Tibial artery (tissue), 4 donors: ENCODE data around the gene ARSG.
"Not testable (repeated sequence)": the region's sequence is repeated elsewhere in the genome, so short reads cannot be mapped to it uniquely, and the experiment has no call there.

ENCODE experiments used
- DNase-seq, 2 donors: peaks; one replicate each; pipeline ENCODE4 v3.0.0-alpha.2; 2019
- H3K27ac ChIP-seq, 2 donors: fragments of 200-600 bp; sonication (generic) in 1 of 2; 1 replicate in 1 of 2; 2 replicates in 1 of 2; pipeline ENCODE4 v1.5.1; 2018 to 2019; ENCODE audit warnings: mild to moderate bottlenecking in 1 of 2
- H3K27me3 ChIP-seq, 2 donors: fragments of 200-600 bp; sonication (generic) in 1 of 2; one replicate each; pipeline versions ENCODE4 v1.5.1 to v1.6.0; 2016 to 2019
- H3K36me3 ChIP-seq, 3 donors: fragments of 200-600 bp; sonication (generic) in 2 of 3; one replicate each; pipeline ENCODE4 v1.5.1; 2016 to 2019; ENCODE audit warnings: mild to moderate bottlenecking in 2 of 3
- H3K4me1 ChIP-seq, 4 donors: fragments of 200-600 bp; sonication (generic) in 2 of 4; 1 replicate in 3 of 4; 2 replicates in 1 of 4; pipeline ENCODE4 v1.5.1; 2016 to 2019
- H3K4me3 ChIP-seq, 2 donors: fragments of 200-600 bp; sonication (generic) in 1 of 2; 1 replicate in 1 of 2; 2 replicates in 1 of 2; pipeline ENCODE4 v1.5.1; 2018 to 2019; ENCODE audit warnings: mild to moderate bottlenecking in 2 of 2
- H3K9me3 ChIP-seq, 3 donors: fragments of 200-600 bp; sonication (generic) in 1 of 3; one replicate each; pipeline ENCODE4 v1.5.1; 2016 to 2019
- intact Hi-C: fragments of 100-400 bp; cut with DNase I; formaldehyde crosslinking; loops from one replicate; pipeline ENCODE4 v1.15.0; 2023; ENCODE audit warnings: low total_unique reads
- TF ChIP-seq, protein P1 (sequence below), 2 experiments: fragments of 200-600 bp in 1 of 2; fragments of 450-650 bp in 1 of 2; IDR thresholded peaks; one replicate each; pipeline ENCODE4 v1.5.1; 2017 to 2019; ENCODE audit warnings: antibody characterized with exemption in 2 of 2, mild to moderate bottlenecking in 1 of 2, moderate library complexity in 1 of 2

The ARSG gene

DNA sequence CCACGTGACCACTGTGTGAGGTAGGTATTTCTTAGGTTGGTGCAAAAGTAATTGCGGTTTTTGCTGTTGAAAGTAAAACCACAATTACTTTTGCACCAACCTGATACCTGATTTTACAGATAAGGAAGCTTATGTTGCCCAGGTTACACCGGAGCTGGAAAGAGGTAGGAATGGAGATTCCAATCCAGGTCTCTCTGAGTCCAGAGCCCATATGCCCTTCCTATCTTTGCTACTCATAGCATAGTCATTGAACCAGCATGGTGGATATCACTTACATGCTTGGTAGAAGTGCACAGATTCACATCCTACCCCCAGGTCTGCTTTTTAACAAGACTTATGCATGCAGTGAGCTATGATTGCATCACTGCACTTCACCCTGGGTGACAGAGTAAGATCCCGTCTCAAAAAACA is 61.8 kb downstream of the ARSG start:
- Histone ChIP-seq H3K27me3 (no peaks in the 10 kb centered on the region), H3K27ac (no peak overlapping the region), H3K9me3 (no peaks in the 10 kb centered on the region), H3K4me3 (no peak overlapping the region), H3K36me3 (peaks cover 0 to 18% (median 0%) of the 10 kb centered on the region in 3 donors), H3K4me1 (peaks cover 0 to 8% (median 0%) of the 10 kb centered on the region in 4 donors)
- TF ChIP-seq, protein P1, sequence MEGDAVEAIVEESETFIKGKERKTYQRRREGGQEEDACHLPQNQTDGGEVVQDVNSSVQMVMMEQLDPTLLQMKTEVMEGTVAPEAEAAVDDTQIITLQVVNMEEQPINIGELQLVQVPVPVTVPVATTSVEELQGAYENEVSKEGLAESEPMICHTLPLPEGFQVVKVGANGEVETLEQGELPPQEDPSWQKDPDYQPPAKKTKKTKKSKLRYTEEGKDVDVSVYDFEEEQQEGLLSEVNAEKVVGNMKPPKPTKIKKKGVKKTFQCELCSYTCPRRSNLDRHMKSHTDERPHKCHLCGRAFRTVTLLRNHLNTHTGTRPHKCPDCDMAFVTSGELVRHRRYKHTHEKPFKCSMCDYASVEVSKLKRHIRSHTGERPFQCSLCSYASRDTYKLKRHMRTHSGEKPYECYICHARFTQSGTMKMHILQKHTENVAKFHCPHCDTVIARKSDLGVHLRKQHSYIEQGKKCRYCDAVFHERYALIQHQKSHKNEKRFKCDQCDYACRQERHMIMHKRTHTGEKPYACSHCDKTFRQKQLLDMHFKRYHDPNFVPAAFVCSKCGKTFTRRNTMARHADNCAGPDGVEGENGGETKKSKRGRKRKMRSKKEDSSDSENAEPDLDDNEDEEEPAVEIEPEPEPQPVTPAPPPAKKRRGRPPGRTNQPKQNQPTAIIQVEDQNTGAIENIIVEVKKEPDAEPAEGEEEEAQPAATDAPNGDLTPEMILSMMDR (IDR thresholded peaks at IDR 0.05): no peak
- intact Hi-C loops: no loop called here
- no peak for DNase-seq

- peaks cover 0 to 18% (median 0%) of the 10 kb centered on the region in 3 donors for H3K36me3 ChIP-seq
- H3K4me3 ChIP-seq, intact Hi-C loops, H3K27me3 ChIP-seq, DNase-seq, H3K4me1 ChIP-seq, H3K9me3 ChIP-seq, H3K27ac ChIP-seq: not testable (repeated sequence)
Observed at GRCh38 chr17:68354311-68354710, 63.0 kb downstream of the ARSG start.

- DNase-seq: not testable (repeated sequence)
Observed at GRCh38 chr17:68355108-68355507, 63.8 kb downstream of the ARSG start.

DNA sequence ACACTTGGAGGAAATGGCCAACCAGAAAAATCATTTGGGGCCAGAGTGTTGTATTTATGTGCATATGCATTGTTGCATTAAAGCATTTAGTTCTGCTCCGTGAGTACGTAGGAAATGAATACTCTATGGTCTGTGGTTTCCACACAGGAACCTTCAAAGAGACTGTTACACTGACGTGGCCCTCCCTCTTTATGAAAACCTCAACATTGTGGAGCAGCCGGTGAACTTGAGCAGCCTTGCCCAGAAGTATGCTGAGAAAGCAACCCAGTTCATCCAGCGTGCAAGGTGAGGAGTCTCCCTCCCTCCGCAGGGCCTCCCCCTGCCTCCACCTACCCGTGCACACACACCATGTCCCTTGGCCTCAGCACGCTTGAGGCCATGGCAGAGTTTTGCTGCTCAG is 65.2 kb downstream of the ARSG start:
- Histone ChIP-seq H3K27ac (no peak overlapping the region), H3K9me3 (no peaks in the 10 kb centered on the region), H3K4me1 (peaks cover 0 to 8% (median 0%) of the 10 kb centered on the region in 4 donors), H3K4me3 (no peak overlapping the region), H3K27me3 (no peaks in the 10 kb centered on the region), H3K36me3 (peaks cover 0 to 23% (median 0%) of the 10 kb centered on the region in 3 donors)
- TF ChIP-seq, protein P1 (IDR thresholded peaks at IDR 0.05): no peak
- no peak for DNase-seq
- intact Hi-C loops: no loop called here

More at GRCh38 chr17:68355108-68355507, 63.8 kb downstream of the ARSG start:
- H3K27ac ChIP-seq, H3K4me3 ChIP-seq, H3K27me3 ChIP-seq, H3K4me1 ChIP-seq, H3K9me3 ChIP-seq, intact Hi-C loops: not testable (repeated sequence)
- H3K36me3 ChIP-seq: peaks cover 0 to 18% (median 0%) of the 10 kb centered on the region in 3 donors

DNA sequence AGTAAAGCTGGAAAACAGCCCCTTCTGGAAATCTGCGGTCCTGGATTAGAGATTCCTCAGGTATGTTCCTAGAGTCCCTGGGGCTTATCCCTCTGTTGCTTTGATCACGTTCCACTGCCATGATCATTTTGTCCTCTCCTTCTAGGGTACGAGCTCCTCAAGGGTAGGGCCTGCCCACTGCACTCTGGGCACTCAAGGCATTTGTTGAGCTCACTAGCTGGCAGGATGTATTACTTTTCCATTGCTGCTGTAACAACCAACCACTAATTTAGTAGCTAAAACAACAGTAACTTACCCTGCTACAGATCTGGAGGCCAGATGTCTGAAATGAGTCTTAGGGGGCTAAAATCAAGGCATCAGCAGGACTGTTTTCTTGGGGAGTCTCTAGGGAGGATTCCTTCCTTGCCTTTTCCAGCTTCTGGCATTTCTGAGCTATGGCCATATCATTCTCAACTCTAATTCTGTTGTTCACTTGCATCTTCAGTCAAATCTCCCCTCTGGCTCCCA is 65.7 kb downstream of the ARSG start:
- TF ChIP-seq, protein P1 (IDR thresholded peaks at IDR 0.05): no peak
- Histone ChIP-seq H3K4me3 (no peak overlapping the region), H3K27ac (no peak overlapping the region), H3K9me3 (no peaks in the 10 kb centered on the region), H3K36me3 (peaks cover 0 to 24% (median 0%) of the 10 kb centered on the region in 3 donors), H3K4me1 (peaks cover 0 to 8% (median 0%) of the 10 kb centered on the region in 4 donors), H3K27me3 (no peaks in the 10 kb centered on the region)
- no peak for DNase-seq
- intact Hi-C loops: no loop called here

GRCh38 chr17:68357886-68358285 is 66.6 kb downstream of the ARSG start:
- peaks cover 0 to 24% (median 0%) of the 10 kb centered on the region in 3 donors for H3K36me3 ChIP-seq
- TF ChIP-seq, protein P1 (IDR thresholded peaks at IDR 0.05): no peak
- H3K27ac ChIP-seq: no peak overlapping the region
- no peak overlapping the region for H3K4me3 ChIP-seq
- no peaks in the 10 kb centered on the region for H3K9me3 ChIP-seq
- intact Hi-C loops: no loop called here
- peaks cover 0 to 8% (median 0%) of the 10 kb centered on the region in 4 donors for H3K4me1 ChIP-seq
- DNase-seq: no peak
- H3K27me3 ChIP-seq: no peaks in the 10 kb centered on the region
